ENCODE measurements around the gene AMOTL1.

The AMOTL1 gene

DNA sequence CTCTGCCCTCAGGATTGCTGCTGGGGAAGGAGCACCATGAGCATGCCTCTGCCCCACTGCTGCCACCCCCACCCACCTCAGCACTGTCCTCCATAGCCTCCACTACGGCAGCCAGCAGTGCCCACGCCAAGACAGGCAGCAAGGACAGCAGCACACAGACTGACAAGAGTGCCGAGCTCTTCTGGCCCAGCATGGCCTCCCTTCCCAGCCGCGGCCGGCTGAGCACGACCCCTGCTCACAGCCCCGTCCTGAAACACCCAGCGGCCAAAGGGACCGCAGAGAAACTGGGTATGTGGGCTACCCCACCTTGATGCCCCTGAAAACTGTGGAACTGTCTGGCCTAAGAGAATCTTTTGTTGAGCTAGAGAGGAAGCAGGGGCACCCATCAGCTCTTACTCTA, 101.0 kb downstream of the AMOTL1 start:
- Histone ChIP-seq H3K9me3 (no peaks in the 10 kb centered on the region), H3K4me3 (ENCODE audit: low read depth, low read length) (no peak overlapping the region), H3K27me3 (no peaks in the 10 kb centered on the region), H3K36me3 (peaks cover 79% of the 10 kb centered on the region), H3K4me1 (no peaks in the 10 kb centered on the region)
- TF ChIP-seq, protein P1, sequence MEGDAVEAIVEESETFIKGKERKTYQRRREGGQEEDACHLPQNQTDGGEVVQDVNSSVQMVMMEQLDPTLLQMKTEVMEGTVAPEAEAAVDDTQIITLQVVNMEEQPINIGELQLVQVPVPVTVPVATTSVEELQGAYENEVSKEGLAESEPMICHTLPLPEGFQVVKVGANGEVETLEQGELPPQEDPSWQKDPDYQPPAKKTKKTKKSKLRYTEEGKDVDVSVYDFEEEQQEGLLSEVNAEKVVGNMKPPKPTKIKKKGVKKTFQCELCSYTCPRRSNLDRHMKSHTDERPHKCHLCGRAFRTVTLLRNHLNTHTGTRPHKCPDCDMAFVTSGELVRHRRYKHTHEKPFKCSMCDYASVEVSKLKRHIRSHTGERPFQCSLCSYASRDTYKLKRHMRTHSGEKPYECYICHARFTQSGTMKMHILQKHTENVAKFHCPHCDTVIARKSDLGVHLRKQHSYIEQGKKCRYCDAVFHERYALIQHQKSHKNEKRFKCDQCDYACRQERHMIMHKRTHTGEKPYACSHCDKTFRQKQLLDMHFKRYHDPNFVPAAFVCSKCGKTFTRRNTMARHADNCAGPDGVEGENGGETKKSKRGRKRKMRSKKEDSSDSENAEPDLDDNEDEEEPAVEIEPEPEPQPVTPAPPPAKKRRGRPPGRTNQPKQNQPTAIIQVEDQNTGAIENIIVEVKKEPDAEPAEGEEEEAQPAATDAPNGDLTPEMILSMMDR (IDR thresholded peaks at IDR 0.05; ENCODE audit: low read depth, low read length) = no peak
- DNase-seq = no peak

DNA sequence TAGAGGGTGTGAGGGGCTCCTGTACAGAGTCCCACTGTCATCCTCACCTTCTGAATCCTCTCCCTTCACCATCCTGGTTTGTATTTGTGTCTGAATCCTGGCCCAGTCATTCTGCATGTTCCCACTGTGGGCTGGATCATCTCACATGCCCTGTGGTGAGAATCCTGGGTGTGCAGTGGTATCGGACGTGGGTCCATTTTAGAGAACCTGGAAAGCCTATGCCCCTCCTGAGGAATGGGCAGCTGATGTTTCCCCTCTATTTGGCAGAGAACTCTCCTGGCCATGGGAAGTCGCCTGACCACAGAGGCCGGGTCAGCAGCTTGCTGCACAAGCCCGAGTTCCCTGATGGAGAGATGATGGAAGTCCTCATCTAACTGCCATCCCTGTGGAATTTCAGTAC, 102.3 kb downstream of the AMOTL1 start:
- TF ChIP-seq, protein P1 (IDR thresholded peaks at IDR 0.05; ENCODE audit: low read depth, low read length) = no peak
- peaks cover 79% of the 10 kb centered on the region for H3K36me3 ChIP-seq
- H3K27me3 ChIP-seq = no peaks in the 10 kb centered on the region
- DNase-seq = no peak
- no peak overlapping the region for H3K4me3 ChIP-seq (ENCODE audit: low read depth, low read length)
- no peaks in the 10 kb centered on the region for H3K4me1 ChIP-seq
- no peaks in the 10 kb centered on the region for H3K9me3 ChIP-seq

DNA sequence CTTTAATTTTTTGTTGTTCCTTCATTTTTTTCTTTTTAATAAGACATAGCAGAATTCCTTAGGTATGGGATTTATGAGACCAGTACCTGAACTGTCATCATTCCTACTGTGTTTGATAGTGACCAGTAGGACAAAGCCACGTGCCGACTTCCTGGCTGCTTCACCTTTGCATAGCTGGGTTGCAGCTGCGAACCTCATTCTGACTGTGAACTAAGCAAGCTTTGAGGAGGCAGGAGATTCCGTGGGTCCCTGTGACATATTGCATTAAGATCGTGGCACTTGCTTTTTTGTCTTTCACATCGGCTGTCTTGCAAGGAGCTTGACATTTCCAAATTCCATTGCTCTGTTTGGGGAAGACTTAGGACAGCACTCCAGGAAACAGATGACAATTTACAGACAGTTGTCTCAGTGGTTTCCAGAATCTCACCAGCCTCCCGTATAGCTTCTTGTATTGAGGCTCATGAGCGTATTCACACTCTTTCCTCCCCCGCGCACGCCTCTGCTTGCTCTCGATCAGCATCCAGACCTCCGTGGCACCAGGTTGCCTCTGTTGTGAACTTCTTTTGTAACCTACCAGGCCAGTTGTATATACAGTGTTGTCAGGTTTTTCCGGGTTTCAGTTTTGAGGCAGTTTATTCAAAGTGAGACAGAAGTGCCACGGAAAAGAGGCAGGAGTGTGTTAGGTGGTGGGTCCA, 103.5 kb downstream of the AMOTL1 start:
- TF ChIP-seq, protein P1 (IDR thresholded peaks at IDR 0.05; ENCODE audit: low read depth, low read length) = no peak
- Histone ChIP-seq H3K4me1 (peaks cover 3% of the 10 kb centered on the region; the same call in 1 of the 2 replicates), H3K27me3 (no peaks in the 10 kb centered on the region), H3K36me3 (peaks cover 82% of the 10 kb centered on the region), H3K9me3 (no peaks in the 10 kb centered on the region), H3K4me3 (ENCODE audit: low read depth, low read length) (no peak overlapping the region)
- DNase-seq = no peak

DNA sequence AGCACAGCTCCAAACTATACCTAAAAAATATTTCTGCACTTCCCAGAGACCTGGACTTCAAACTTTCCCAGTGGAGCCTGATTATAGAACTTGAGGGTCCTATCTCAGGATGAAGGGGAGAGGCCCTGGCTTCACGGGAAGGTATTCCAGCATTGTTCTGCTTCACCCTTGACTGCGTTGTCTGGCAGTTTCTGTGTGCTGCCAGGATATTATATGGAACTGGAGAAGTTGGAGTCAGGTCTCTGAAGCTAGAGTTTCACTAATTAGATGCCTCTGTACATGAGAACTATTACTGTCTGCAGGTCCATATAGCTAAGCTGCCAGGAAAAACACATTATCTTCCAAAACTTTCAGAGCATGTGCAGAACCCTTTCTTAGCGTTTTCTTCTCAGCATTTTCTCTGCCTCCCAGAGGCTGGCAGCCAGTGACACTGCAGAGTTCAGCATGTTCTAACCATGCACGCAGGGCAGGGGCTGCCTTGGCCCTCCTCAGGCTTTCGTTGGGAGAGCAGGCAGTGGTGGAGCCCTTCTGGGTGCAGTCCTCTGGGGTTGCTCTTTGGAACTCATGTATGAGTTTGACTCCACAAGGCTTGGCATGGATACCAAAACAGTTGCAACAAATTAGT, 105.9 kb downstream of the AMOTL1 start:
- no peaks in the 10 kb centered on the region for H3K9me3 ChIP-seq
- no peak overlapping the region for H3K4me3 ChIP-seq (ENCODE audit: low read depth, low read length)
- peaks cover 3% of the 10 kb centered on the region; the same call in 1 of the 2 replicates for H3K4me1 ChIP-seq
- peaks cover 83% of the 10 kb centered on the region for H3K36me3 ChIP-seq
- DNase-seq = no peak
- H3K27me3 ChIP-seq = no peaks in the 10 kb centered on the region
- TF ChIP-seq, protein P1 (IDR thresholded peaks at IDR 0.05; ENCODE audit: low read depth, low read length) = no peak

DNA sequence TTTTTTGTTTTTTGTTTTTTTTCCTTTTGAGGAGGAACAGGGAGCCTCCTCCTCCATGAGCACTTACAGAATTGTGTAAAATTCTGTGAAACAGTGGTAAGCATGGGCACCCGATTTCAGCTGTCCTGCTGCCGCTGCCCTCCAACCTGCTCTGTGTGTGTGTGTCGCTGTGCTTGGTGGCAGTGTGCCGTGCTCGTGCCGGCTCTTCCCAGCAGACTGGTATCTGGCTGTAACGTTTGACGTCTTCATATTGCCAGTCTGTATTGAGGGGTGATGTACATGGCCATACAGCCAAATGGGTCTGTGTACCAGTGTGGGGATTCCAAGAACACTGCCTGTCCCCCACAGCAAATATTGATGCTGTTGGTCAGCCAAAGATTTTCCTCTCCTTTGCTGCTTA, 108.1 kb downstream of the AMOTL1 start:
- H3K27me3 ChIP-seq = no peaks in the 10 kb centered on the region
- H3K4me3 ChIP-seq (ENCODE audit: low read depth, low read length) = no peak overlapping the region
- no peak for DNase-seq
- H3K4me1 ChIP-seq = peaks cover 3% of the 10 kb centered on the region; the same call in 1 of the 2 replicates
- H3K36me3 ChIP-seq = peaks cover 72% of the 10 kb centered on the region
- TF ChIP-seq, protein P1 (IDR thresholded peaks at IDR 0.05; ENCODE audit: low read depth, low read length) = no peak
- H3K9me3 ChIP-seq = no peaks in the 10 kb centered on the region
